OCI-LY1 (cell line): Measurements from ENCODE around the gene ATP6AP1.

Experiments used
- CTCF ChIP-seq: fragments of 200-600 bp; sonication (generic), shearing (Covaris generic); IDR thresholded peaks from 2 replicates; pipeline ENCODE4 v1.5.1; 2017; ENCODE audit warnings: mild to moderate bottlenecking, antibody characterized with exemption, low read length, moderate library complexity, mixed read lengths
- EZH2 ChIP-seq: fragments of 200-600 bp; sonication (generic), shearing (Covaris generic); IDR thresholded peaks from 2 replicates; pipeline ENCODE4 v1.8.0; 2017; ENCODE audit warnings: borderline replicate concordance, mixed run types, mild to moderate bottlenecking, antibody characterized with exemption, low read length, moderate library complexity, mixed read lengths

- no peak for TF ChIP-seq CTCF
- no peak for TF ChIP-seq EZH2
These were observed 21.1 kb downstream of the ATP6AP1 start for GRCh38 chrX:154449618-154450017.
